Panc1 (cell line): ENCODE data around the gene SNX24. TPM values are rescaled to one million over a fixed set of nuclear protein-coding genes. Genes with fewer than 3 reads are reported as not detected.

ENCODE experiments used
- ATAC-seq: fragments of 200-7000 bp; cut with Tn5 transposase; 2 replicates; pipeline ENCODE4 v1.9.1; 2020; ENCODE audit warnings: mild to moderate bottlenecking, moderate library complexity
- BruUV-seq: library from RNA; stranded (reverse); fragments of 400-500 nt; replicated peaks from 2 replicates; lab custom pipeline; 2021; lab: Mats Ljungman, UMichigan
- CTCF ChIA-PET: fragments of 300-600 bp; sonication (Branson Sonifier 250); formaldehyde crosslinking; loops from one replicate; lab custom pipeline; 2022; ENCODE audit warnings: antibody characterized with exemption; lab: Charles Lee
- POLR2A ChIA-PET: fragments of 300-600 bp; sonication (Branson Sonifier 250); formaldehyde crosslinking; loops from one replicate; lab custom pipeline; 2022; ENCODE audit warnings: antibody characterized with exemption; lab: Charles Lee
- DNase-seq: peaks from one replicate; pipeline ENCODE4 v3.0.0-alpha.2; 2010; ENCODE audit warnings: low read depth, low spot score
- H3K27ac ChIP-seq: 2 replicates; pipeline ENCODE4 v1.5.1; 2011; ENCODE audit warnings: mild to moderate bottlenecking, low read length, inconsistent platforms
- H3K27me3 ChIP-seq: fragments of 200-500 bp; sonication (Bioruptor generic); 2 replicates; pipeline ENCODE4 v1.6.0; 2014; ENCODE audit warnings: low read length, inconsistent platforms; ENCODE audit not compliant: control insufficient read depth, insufficient read depth
- H3K36me3 ChIP-seq: fragments of 200-500 bp; sonication (Bioruptor generic); 2 replicates; pipeline ENCODE4 v1.5.1; 2014; ENCODE audit warnings: inconsistent platforms, mild to moderate bottlenecking, low read length, moderate library complexity; ENCODE audit not compliant: control insufficient read depth, insufficient read depth
- H3K4me1 ChIP-seq: 2 replicates; pipeline ENCODE4 v1.5.1; 2011; ENCODE audit warnings: inconsistent platforms, mild to moderate bottlenecking, low read length, moderate library complexity; ENCODE audit not compliant: control insufficient read depth, insufficient read depth
- H3K4me3 ChIP-seq, 2 experiments: 2 replicates each; pipeline ENCODE4 v1.5.1; 2011 to 2012; ENCODE audit warnings: low read depth in 2 of 2, low read length in 2 of 2, mild to moderate bottlenecking in 2 of 2, inconsistent platforms in 1 of 2, moderate library complexity in 1 of 2
- H3K9me3 ChIP-seq: fragments of 200-500 bp; sonication (Bioruptor generic); 2 replicates; pipeline ENCODE4 v1.5.1; 2014; ENCODE audit warnings: low read depth, mild to moderate bottlenecking, inconsistent platforms, low read length, moderate library complexity; ENCODE audit not compliant: control insufficient read depth, insufficient read depth
- POLR2AphosphoS5 ChIP-seq: IDR thresholded peaks from 2 replicates; pipeline ENCODE4 v1.6.1; 2012; ENCODE audit warnings: mild to moderate bottlenecking, low read depth, low read length, moderate library complexity
- SIN3A ChIP-seq: IDR thresholded peaks from 2 replicates; pipeline ENCODE4 v1.6.1; 2012; ENCODE audit warnings: low read depth, mild to moderate bottlenecking, low read length, moderate library complexity, borderline replicate concordance; ENCODE audit not compliant: insufficient read depth
- TCF7L2 ChIP-seq: IDR thresholded peaks from 2 replicates; pipeline ENCODE4 v1.6.1; 2011; ENCODE audit warnings: mild to moderate bottlenecking, low read depth, low read length, inconsistent platforms
- in situ Hi-C: cut with HindIII; loops from 2 replicates; pipeline ENCODE4 v1.10.0; 2016; ENCODE audit warnings: low sequenced_read_pairs, low pct_unique_long_range_greater_than_20kb
- intact Hi-C: fragments of 100-400 bp; cut with micrococcal nuclease; formaldehyde crosslinking; loops from one replicate; pipeline ENCODE4 v1.10.0; 2022; ENCODE audit not compliant: unreplicated experiment
- total RNA-seq: library from RNA; stranded (reverse); gene quantifications from one replicate; pipeline ENCODE4 v1.2.1, GENCODE V29; 2021; ENCODE audit not compliant: unreplicated experiment
- TF ChIP-seq, protein P1 (sequence below): fragments of 450-650 bp; IDR thresholded peaks from 2 replicates; pipeline ENCODE4 v1.5.1; 2017; ENCODE audit warnings: mild to moderate bottlenecking
- TF ChIP-seq, protein P2 (sequence below), 2 experiments: IDR thresholded peaks; 2 replicates each; pipeline ENCODE4 v1.6.1; 2011 to 2012; ENCODE audit warnings: low read depth in 2 of 2, control low read depth in 1 of 2, low read length in 1 of 2, mild to moderate bottlenecking in 1 of 2, moderate library complexity in 1 of 2; ENCODE audit not compliant: insufficient read depth in 1 of 2

SNX24 gene
- total RNA-seq, 1 experiment from 2014 or later: 32.8 TPM

DNA sequence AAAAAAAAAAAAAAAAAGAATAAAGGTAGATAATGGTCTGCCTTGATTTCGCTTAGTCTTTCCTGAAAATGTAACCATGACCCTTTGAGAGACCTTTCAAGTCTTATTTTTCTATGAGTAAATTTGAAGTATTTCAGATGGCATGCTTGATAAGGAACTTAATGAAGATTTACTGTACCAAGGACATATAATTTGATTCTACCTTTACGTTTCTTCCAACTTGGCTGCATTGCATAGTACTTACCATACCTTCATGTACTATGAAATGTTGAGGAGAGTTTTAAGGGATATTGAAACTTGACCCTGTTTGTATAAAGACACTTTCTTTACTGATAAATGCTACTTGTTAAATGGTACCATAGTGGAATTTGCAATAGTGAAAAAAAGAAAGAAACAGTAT lies 35.0 kb upstream of the SNX24 start:
- no TSS peak for BruUV-seq
- no peaks in the 10 kb centered on the region for H3K4me1 ChIP-seq
- no peak overlapping the region for H3K27ac ChIP-seq
- ATAC-seq (no peak), DNase-seq (no peak)
- ChIA-PET CTCF (no interaction called here), POLR2A (no interaction called here)
- H3K36me3 ChIP-seq: peaks cover 4% of the 10 kb centered on the region; the same call in 1 of the 2 replicates
- in situ Hi-C loops (no loop called here), intact Hi-C loops (no loop called here)
- no peaks in the 10 kb centered on the region for H3K27me3 ChIP-seq
- TF ChIP-seq POLR2AphosphoS5 (no peak), SIN3A (no peak), TCF7L2 (no peak)
- TF ChIP-seq, protein P1, sequence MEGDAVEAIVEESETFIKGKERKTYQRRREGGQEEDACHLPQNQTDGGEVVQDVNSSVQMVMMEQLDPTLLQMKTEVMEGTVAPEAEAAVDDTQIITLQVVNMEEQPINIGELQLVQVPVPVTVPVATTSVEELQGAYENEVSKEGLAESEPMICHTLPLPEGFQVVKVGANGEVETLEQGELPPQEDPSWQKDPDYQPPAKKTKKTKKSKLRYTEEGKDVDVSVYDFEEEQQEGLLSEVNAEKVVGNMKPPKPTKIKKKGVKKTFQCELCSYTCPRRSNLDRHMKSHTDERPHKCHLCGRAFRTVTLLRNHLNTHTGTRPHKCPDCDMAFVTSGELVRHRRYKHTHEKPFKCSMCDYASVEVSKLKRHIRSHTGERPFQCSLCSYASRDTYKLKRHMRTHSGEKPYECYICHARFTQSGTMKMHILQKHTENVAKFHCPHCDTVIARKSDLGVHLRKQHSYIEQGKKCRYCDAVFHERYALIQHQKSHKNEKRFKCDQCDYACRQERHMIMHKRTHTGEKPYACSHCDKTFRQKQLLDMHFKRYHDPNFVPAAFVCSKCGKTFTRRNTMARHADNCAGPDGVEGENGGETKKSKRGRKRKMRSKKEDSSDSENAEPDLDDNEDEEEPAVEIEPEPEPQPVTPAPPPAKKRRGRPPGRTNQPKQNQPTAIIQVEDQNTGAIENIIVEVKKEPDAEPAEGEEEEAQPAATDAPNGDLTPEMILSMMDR: no peak
- TF ChIP-seq, protein P2, sequence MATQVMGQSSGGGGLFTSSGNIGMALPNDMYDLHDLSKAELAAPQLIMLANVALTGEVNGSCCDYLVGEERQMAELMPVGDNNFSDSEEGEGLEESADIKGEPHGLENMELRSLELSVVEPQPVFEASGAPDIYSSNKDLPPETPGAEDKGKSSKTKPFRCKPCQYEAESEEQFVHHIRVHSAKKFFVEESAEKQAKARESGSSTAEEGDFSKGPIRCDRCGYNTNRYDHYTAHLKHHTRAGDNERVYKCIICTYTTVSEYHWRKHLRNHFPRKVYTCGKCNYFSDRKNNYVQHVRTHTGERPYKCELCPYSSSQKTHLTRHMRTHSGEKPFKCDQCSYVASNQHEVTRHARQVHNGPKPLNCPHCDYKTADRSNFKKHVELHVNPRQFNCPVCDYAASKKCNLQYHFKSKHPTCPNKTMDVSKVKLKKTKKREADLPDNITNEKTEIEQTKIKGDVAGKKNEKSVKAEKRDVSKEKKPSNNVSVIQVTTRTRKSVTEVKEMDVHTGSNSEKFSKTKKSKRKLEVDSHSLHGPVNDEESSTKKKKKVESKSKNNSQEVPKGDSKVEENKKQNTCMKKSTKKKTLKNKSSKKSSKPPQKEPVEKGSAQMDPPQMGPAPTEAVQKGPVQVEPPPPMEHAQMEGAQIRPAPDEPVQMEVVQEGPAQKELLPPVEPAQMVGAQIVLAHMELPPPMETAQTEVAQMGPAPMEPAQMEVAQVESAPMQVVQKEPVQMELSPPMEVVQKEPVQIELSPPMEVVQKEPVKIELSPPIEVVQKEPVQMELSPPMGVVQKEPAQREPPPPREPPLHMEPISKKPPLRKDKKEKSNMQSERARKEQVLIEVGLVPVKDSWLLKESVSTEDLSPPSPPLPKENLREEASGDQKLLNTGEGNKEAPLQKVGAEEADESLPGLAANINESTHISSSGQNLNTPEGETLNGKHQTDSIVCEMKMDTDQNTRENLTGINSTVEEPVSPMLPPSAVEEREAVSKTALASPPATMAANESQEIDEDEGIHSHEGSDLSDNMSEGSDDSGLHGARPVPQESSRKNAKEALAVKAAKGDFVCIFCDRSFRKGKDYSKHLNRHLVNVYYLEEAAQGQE (IDR thresholded peaks at IDR 0.05; ENCODE audit: insufficient read depth in 1 of 2, low read depth in 2 of 2, low read length in 1 of 2): no peak
- H3K4me3 ChIP-seq: no peak overlapping the region
- no peaks in the 10 kb centered on the region for H3K9me3 ChIP-seq

DNA sequence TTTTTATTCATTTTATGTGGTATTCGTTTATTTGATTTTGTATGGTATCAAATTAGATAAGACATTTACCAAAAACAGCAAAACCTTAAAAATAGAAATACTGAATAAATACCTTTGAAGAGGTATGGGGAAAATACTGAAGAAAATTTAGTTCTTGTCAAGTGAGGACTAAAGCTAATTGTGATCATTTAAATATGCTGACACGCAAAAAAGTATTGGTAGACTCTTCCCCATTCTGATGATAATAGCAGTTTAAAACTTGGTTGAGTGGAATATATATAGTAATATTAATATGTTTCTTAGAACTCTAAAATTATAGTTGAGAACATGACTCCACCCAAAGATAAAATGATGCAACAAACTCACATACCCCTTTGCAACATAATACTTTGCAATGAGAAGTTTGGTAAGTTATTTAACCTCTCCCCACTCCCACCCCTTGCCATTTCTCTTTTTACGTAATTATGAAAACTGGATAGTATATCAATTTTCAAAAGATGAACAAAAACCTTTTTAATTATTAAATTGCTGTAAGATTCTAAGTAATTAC lies 30.1 kb upstream of the SNX24 start:
- in situ Hi-C loops: no loop called here
- no peak overlapping the region for H3K27ac ChIP-seq
- H3K4me3 ChIP-seq: no peak overlapping the region
- TF ChIP-seq, protein P1: no peak
- no peak for TF ChIP-seq POLR2AphosphoS5
- TF ChIP-seq, protein P2 (IDR thresholded peaks at IDR 0.05; ENCODE audit: insufficient read depth in 1 of 2, low read depth in 2 of 2, low read length in 1 of 2): no peak
- TF ChIP-seq SIN3A: no peak
- no peak for TF ChIP-seq TCF7L2
- ATAC-seq: no peak
- no peak for DNase-seq
- H3K36me3 ChIP-seq: peaks cover 10% of the 10 kb centered on the region
- H3K4me1 ChIP-seq: no peaks in the 10 kb centered on the region
- intact Hi-C loops: no loop called here
- CTCF ChIA-PET: no interaction called here
- POLR2A ChIA-PET: no interaction called here
- no peaks in the 10 kb centered on the region for H3K27me3 ChIP-seq
- BruUV-seq: no TSS peak
- H3K9me3 ChIP-seq: no peaks in the 10 kb centered on the region
